Spinal cord (tissue), 10 donors: ENCODE data around the gene FRMD5. TPM values are rescaled to one million over a fixed set of nuclear protein-coding genes. Genes with fewer than 3 reads are reported as not detected.
A peak's percentile ranks its signal among the peaks of the same experiment; 100 is the strongest.

Experiments
- DNase-seq, 6 donors: peaks; one replicate each; pipeline versions ENCODE4 v3.0.0 to v3.0.0-alpha.2; 2013 to 2015; ENCODE audit warnings: low spot score in 6 of 6, low read depth in 4 of 6
- H3K27ac ChIP-seq: one replicate; pipeline ENCODE4 v1.5.1; 2013; ENCODE audit warnings: low read depth, low read length, control low read depth
- H3K27me3 ChIP-seq: one replicate; pipeline ENCODE4 v1.6.1; 2013; ENCODE audit warnings: low read length; ENCODE audit not compliant: control insufficient read depth, insufficient read depth
- H3K36me3 ChIP-seq: one replicate; pipeline ENCODE4 v1.6.1; 2013; ENCODE audit warnings: low read length; ENCODE audit not compliant: control insufficient read depth, insufficient read depth
- H3K4me1 ChIP-seq: one replicate; pipeline ENCODE4 v1.6.1; 2013; ENCODE audit warnings: low read length; ENCODE audit not compliant: control insufficient read depth, insufficient read depth
- H3K4me3 ChIP-seq: one replicate; pipeline ENCODE4 v1.5.1; 2013; ENCODE audit warnings: low read depth, low read length, control low read depth
- H3K9me3 ChIP-seq: one replicate; pipeline ENCODE4 v1.6.1; 2013; ENCODE audit warnings: low read length; ENCODE audit not compliant: control insufficient read depth, insufficient read depth
- WGBS: methylation state at CpG from one replicate; pipeline ENCODE4 v1.1.5; 2013; ENCODE audit warnings: missing lambda C conversion rate; ENCODE audit not compliant: insufficient coverage; 5-methylcytosine and 5-hydroxymethylcytosine counted together
- polyA plus RNA-seq, 2 donors: library from polyadenylated mRNA; unstranded; fragments of 120-200 nt; gene quantifications; one replicate each; pipeline ENCODE4 v1.2.1, GENCODE V29; 2013; ENCODE audit not compliant: insufficient read length in 2 of 2
- total RNA-seq, 2 donors: library from RNA; depleted of rRNA in 1 of 2; stranded (reverse); fragments of 120-200 nt in 1 of 2; fragments of >200 nt in 1 of 2; gene quantifications; one replicate each; pipeline versions ENCODE4 v1.2.3 to v1.2.4, GENCODE V29; 2013 to 2014
- donor health status: healthy.

Gene FRMD5
- total and polyA plus RNA-seq, 4 donors = 8.9 to 25.9 (median 20.2) TPM

- Histone ChIP-seq H3K27me3 (no peaks in the 10 kb centered on the region), H3K4me3 (no peak overlapping the region), H3K4me1 (no peaks in the 10 kb centered on the region), H3K27ac (no peak overlapping the region), H3K9me3 (no peaks in the 10 kb centered on the region), H3K36me3 (no peaks in the 10 kb centered on the region)
- DNase-seq = peak in 1 of 6 donors; percentile 19
- WGBS = 50% methylated on average over 2 of the region's 3 CpGs
Observed at GRCh38 chr15:44215594-44215993, 20.5 kb upstream of the FRMD5 start.

GRCh38 chr15:44208956-44209355 is 13.9 kb upstream of the FRMD5 start:
- no peak overlapping the region for H3K4me3 ChIP-seq
- no peaks in the 10 kb centered on the region for H3K36me3 ChIP-seq
- 95% methylated on average over 2 of the region's 2 CpGs for WGBS

GRCh38 chr15:44207643-44208042 is 12.6 kb upstream of the FRMD5 start:
- Histone ChIP-seq H3K9me3 (no peaks in the 10 kb centered on the region), H3K27me3 (no peaks in the 10 kb centered on the region), H3K27ac (no peak overlapping the region), H3K4me1 (no peaks in the 10 kb centered on the region), H3K4me3 (no peak overlapping the region), H3K36me3 (no peaks in the 10 kb centered on the region)
- no CpG with 5 or more reads among the region's 2 CpGs for WGBS
- DNase-seq = no peak

More at GRCh38 chr15:44208956-44209355, 13.9 kb upstream of the FRMD5 start:
- Histone ChIP-seq H3K27ac (no peak overlapping the region), H3K4me1 (no peaks in the 10 kb centered on the region), H3K9me3 (no peaks in the 10 kb centered on the region), H3K27me3 (no peaks in the 10 kb centered on the region)
- DNase-seq = no peak

GRCh38 chr15:44199393-44199792 is 4.3 kb upstream of the FRMD5 start:
- peaks cover 9% of the 10 kb centered on the region for H3K4me1 ChIP-seq
- no peaks in the 10 kb centered on the region for H3K36me3 ChIP-seq
- WGBS = 86% methylated on average over 3 of the region's 3 CpGs
- H3K4me3 ChIP-seq = no peak overlapping the region
- peaks cover under 1% of the 10 kb centered on the region for H3K27me3 ChIP-seq
- no peak for DNase-seq
- H3K27ac ChIP-seq = no peak overlapping the region
- H3K9me3 ChIP-seq = no peaks in the 10 kb centered on the region

- Histone ChIP-seq H3K27ac (peak overlapping the region; percentile 59), H3K4me1 (peaks cover 14% of the 10 kb centered on the region), H3K27me3 (peaks cover 3% of the 10 kb centered on the region), H3K4me3 (peak overlapping the region; percentile 72), H3K9me3 (no peaks in the 10 kb centered on the region), H3K36me3 (no peaks in the 10 kb centered on the region)
- WGBS = under 1% methylated on average over 55 of the region's 74 CpGs
- peak in 2 of 6 donors; percentile 38 to 78 for DNase-seq
Observed at GRCh38 chr15:44194323-44195150, 534 bp downstream of the FRMD5 start.

GRCh38 chr15:44193651-44194322 is 1.3 kb downstream of the FRMD5 start:
- H3K27me3 ChIP-seq = peaks cover 3% of the 10 kb centered on the region
- H3K36me3 ChIP-seq = no peaks in the 10 kb centered on the region
- H3K27ac ChIP-seq = peak overlapping the region; percentile 59
- peaks cover 14% of the 10 kb centered on the region for H3K4me1 ChIP-seq
- no peaks in the 10 kb centered on the region for H3K9me3 ChIP-seq
- under 1% methylated on average over 11 of the region's 20 CpGs for WGBS
- H3K4me3 ChIP-seq = peak overlapping the region; percentile 72
- DNase-seq = peak in 4 of 6 donors; percentile 26 to 83 (median 66)

- no peaks in the 10 kb centered on the region for H3K27me3 ChIP-seq
- DNase-seq = peak in 2 of 6 donors; percentile 53 to 61
- peaks cover 3% of the 10 kb centered on the region for H3K4me1 ChIP-seq
- no peaks in the 10 kb centered on the region for H3K9me3 ChIP-seq
- no peaks in the 10 kb centered on the region for H3K36me3 ChIP-seq
- WGBS = 37% methylated on average over 3 of the region's 4 CpGs
- no peak overlapping the region for H3K4me3 ChIP-seq
- no peak overlapping the region for H3K27ac ChIP-seq
Observed at GRCh38 chr15:44188795-44189194, 6.3 kb downstream of the FRMD5 start.

- no peaks in the 10 kb centered on the region for H3K9me3 ChIP-seq
- peaks cover 3% of the 10 kb centered on the region for H3K4me1 ChIP-seq
- H3K27ac ChIP-seq = no peak overlapping the region
- H3K36me3 ChIP-seq = no peaks in the 10 kb centered on the region
- H3K27me3 ChIP-seq = no peaks in the 10 kb centered on the region
- WGBS = 58% methylated on average over 5 of the region's 6 CpGs
- H3K4me3 ChIP-seq = no peak overlapping the region
- DNase-seq = peak in 2 of 6 donors; percentile 25 to 64
Observed at GRCh38 chr15:44186705-44187104, 8.4 kb downstream of the FRMD5 start.

- DNase-seq = no peak
- no peak overlapping the region for H3K27ac ChIP-seq
- H3K4me3 ChIP-seq = no peak overlapping the region
- H3K4me1 ChIP-seq = no peaks in the 10 kb centered on the region
- 100% methylated on average over 3 of the region's 4 CpGs for WGBS
- no peaks in the 10 kb centered on the region for H3K36me3 ChIP-seq
- H3K27me3 ChIP-seq = no peaks in the 10 kb centered on the region
- no peaks in the 10 kb centered on the region for H3K9me3 ChIP-seq
Observed at GRCh38 chr15:44183363-44183762, 11.7 kb downstream of the FRMD5 start.
